T47D (cell line): Measurements from ENCODE around the gene AGAP1.
"Not testable (repeated sequence)": the region's sequence is repeated elsewhere in the genome, so short reads cannot be mapped to it uniquely, and the experiment has no call there.

ENCODE experiments used
- DNase-seq, 2 experiments: peaks; one replicate each; pipeline versions ENCODE4 v3.0.0 to v3.0.0-alpha.2; 2011 to 2012; ENCODE audit warnings: low read depth in 1 of 2, low spot score in 1 of 2
- JUND ChIP-seq: IDR thresholded peaks from 2 replicates; pipeline ENCODE4 v1.6.1; 2012; ENCODE audit warnings: low read depth
- in situ Hi-C: cut with HindIII; loops from 2 replicates; pipeline ENCODE4 v1.10.0; 2016; ENCODE audit warnings: low sequenced_read_pairs, low pct_unique_long_range_greater_than_20kb

Gene AGAP1

GRCh38 chr2:236057375-236057774, 563.5 kb downstream of the AGAP1 start:
- TF ChIP-seq JUND, result no peak
- in situ Hi-C loops, result no loop called here
- DNase-seq, result no peak

GRCh38 chr2:236061497-236061896, 567.7 kb downstream of the AGAP1 start:
- no peak for TF ChIP-seq JUND
- no peak for DNase-seq
- in situ Hi-C loops, result no loop called here

- no peak for DNase-seq
- in situ Hi-C loops, result no loop called here
Measured at GRCh38 chr2:236061899-236062298, 568.1 kb downstream of the AGAP1 start.

GRCh38 chr2:236062806-236063205, 569.0 kb downstream of the AGAP1 start:
- DNase-seq, in situ Hi-C loops: not testable (repeated sequence)

More at GRCh38 chr2:236061899-236062298, 568.1 kb downstream of the AGAP1 start:
- no peak for TF ChIP-seq JUND

GRCh38 chr2:236063994-236064393, 570.2 kb downstream of the AGAP1 start:
- no peak for TF ChIP-seq JUND
- in situ Hi-C loops, result no loop called here
- DNase-seq, result no peak

GRCh38 chr2:236065314-236066160, 571.7 kb downstream of the AGAP1 start:
- TF ChIP-seq JUND, result no peak
- in situ Hi-C loops, result no loop called here

GRCh38 chr2:236070236-236070635, 576.4 kb downstream of the AGAP1 start:
- in situ Hi-C loops, result no loop called here
- no peak for DNase-seq
- no peak for TF ChIP-seq JUND

More at GRCh38 chr2:236065314-236066160, 571.7 kb downstream of the AGAP1 start:
- no peak for DNase-seq

- DNase-seq, result no peak
- in situ Hi-C loops, result no loop called here
- TF ChIP-seq JUND, result no peak
Measured at GRCh38 chr2:236073246-236073645, 579.4 kb downstream of the AGAP1 start.

- DNase-seq, result no peak
- TF ChIP-seq JUND, result no peak
- in situ Hi-C loops, result no loop called here
Measured at GRCh38 chr2:236073867-236074655, 580.2 kb downstream of the AGAP1 start.

GRCh38 chr2:236075802-236076201, 582.0 kb downstream of the AGAP1 start:
- in situ Hi-C loops, result no loop called here
- no peak for DNase-seq
- no peak for TF ChIP-seq JUND

- no peak for TF ChIP-seq JUND
- no peak for DNase-seq
- in situ Hi-C loops, result no loop called here
Measured at GRCh38 chr2:236078297-236079255, 584.7 kb downstream of the AGAP1 start.

GRCh38 chr2:236080412-236080811, 586.6 kb downstream of the AGAP1 start:
- TF ChIP-seq JUND, result no peak
- in situ Hi-C loops, result no loop called here
- no peak for DNase-seq
